HG02623 (cell line): ENCODE results near the gene MRPL21.
"Not testable (repeated sequence)": the region's sequence is repeated elsewhere in the genome, so short reads cannot be mapped to it uniquely, and the experiment has no call there.

Experiments used
- ATAC-seq: cut with Tn5 transposase; IDR thresholded peaks from one replicate; pipeline ENCODE4 v1.9.1; 2021; ENCODE audit warnings: moderate library complexity; ENCODE audit not compliant: unreplicated experiment

The MRPL21 gene

DNA sequence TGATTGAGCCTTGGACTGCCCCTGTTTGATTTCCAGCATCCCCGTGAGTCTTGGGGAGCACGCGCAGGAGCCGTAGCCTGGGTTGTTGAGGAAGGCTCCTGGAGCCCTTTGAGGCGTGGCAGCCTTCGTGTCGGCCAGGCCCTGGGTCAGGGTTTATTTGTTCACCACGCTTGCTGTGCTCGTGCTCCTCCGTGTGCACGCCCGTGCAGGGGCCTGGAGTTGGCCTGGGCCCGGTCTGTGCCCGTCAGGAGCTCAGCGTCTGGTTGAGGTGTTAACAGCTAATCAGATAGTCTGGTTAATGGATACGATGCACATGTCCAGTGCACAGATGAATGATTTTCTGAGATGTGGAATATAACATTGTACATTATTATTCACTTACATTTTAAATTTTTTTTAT, 8.1 kb upstream of the MRPL21 start:
- ATAC-seq, result no peak

DNA sequence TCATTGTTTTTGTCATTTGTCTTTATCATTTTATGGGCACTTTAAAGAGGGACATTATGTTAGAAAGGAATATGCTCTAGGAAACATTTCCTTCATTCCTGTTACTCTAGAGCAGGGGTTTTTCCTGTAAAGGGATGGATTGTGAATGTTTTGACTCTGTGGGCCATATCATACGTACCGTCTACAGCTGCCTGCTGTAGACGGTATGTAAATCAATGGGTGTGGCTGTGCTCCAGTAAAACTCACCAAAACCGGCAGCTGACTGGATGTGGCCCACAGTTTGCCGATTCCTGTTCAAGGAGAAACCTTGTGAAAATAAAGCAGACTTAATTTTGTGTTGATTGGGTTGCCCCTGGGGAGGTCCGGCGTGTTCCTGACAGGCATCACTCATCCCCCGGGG, 7.3 kb upstream of the MRPL21 start:
- ATAC-seq, result no peak

DNA sequence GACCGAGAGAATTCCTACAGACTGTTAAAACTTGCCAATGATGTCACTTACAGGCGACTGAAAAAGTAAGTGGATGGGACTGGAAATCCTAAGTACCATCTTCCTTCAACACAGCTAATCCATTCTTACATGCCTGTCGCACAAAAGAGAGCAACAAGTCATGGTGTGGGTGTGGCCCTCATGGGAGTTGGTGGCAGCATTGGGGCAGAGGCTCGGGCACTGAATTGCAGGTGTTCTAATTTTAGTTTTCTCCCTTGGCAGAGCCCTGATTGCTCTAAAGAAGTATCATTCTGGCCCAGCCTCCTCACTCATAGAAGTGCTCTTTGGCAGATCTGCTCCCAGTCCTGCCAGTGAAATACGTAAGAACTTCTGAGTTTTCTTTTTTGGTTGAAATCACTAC, 4.6 kb upstream of the MRPL21 start:
- no peak for ATAC-seq

DNA sequence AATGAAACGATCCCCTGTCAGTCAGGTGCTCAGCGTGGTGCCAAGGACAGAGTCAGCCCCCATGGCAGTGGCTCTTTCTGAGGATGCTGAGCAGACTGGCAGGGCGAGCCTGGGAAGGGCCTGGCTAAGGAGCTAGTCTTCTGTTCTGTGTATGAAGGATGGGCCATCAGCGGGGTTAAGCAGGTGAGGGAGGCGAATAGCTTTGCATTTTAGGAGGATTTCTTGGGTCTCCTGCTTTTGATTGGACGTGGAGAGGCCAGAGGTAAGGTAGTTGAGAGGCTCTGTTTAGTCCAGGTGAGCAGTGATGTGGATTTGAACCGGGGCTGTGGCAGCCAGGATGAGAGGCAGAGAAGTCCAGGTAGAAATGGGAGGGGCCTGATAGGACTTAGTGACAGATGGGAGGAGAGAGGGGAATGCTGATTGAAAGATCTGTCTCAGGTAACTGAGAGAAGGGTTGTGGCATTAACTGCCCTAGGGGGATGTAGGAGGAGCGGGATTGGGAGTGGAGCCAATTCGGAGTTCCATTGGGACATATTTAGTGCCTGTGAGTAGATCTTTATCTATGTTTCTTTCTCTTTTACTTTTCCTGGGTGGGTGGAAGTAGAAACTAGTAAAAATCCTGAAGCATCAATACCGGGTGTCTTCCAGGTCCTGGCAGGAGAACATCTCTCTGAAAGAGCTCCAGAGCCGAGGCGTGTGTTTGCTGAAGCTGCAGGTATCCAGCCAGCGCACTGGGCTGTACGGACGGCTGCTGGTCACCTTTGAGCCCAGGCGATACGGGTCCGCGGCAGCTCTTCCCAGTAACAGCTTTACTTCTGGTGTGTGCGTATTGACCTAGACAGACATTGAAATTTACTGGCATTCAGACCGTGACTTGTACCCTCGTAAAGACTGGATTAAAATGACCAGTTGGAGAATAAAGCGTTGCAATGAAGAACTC, 2.1 kb upstream of the MRPL21 start:
- ATAC-seq, result no peak

DNA sequence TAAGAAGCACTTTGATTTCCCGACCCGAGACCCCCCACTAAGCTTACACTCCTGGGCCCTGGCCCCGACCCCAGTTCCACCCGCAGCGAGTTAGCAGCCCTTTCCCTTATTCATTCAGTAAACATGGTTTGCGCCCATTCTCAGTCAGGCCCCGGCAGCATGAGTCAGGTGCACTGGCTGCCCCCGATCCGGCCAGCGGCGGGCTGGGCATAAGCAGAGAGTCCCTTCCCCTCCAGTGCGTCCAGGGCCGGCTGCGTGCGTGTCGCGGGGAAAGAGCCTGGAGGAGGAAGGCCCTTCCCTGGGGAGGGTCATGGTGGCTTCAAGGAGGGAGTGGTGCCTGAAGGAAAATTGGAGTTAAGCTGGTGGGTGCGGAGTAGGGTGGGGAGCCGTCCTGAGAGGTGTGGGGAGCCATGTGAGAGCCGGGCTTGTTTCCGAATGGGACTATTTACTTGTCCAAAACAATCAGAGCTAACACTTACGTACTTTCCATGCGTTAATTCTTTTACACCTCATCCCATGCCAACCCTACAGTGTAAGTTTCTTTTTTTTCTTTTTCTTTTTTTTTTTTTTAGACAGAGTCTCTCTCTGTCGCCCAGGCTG, 716 bp upstream of the MRPL21 start:
- no peak for ATAC-seq

GRCh38 chr11:68900835-68901381, 2.7 kb downstream of the MRPL21 start:
- no peak for ATAC-seq

GRCh38 chr11:68897441-68897840, 6.2 kb downstream of the MRPL21 start:
- no peak for ATAC-seq

GRCh38 chr11:68896171-68896959, 7.3 kb downstream of the MRPL21 start:
- no peak for ATAC-seq

DNA sequence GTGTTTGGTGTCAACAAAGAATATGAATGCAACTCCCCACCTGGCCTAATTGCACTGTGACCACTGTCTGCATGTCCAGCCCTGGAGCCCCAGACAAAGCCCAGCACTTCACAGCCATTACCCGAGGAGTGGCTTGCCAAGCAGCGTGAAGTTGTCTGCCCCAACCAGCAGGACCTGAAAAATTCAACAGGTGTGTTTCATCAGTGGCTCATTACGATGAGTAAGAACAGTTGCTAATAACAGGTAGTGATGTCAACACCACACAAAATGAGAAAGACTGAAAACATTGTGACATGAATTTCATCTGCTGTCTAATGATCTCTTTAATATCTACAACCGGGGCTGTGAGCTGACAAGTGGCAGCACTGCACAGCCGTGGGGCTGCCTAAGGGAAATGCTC, 10.3 kb downstream of the MRPL21 start:
- no peak for ATAC-seq

DNA sequence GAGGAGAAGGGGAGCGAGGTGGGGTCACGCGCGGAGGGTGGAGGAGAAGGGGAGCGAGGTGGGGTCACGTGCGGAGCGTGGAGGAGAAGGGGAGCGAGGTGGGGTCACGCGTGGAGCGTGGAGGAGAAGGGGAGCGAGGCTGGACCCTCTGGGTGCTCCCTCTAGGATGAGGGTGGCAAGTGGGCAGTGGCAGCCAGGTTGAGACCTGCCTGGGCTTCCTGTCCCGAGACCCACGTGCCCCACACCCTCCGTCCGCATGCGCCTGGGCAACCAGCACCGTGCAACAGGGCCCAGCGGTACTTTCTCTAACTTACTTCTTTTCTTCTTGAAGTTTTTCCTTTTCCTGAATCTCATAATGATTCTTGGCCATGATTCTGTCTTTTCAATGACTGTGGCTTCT, 11.1 kb downstream of the MRPL21 start:
- no peak for ATAC-seq

- no peak for ATAC-seq
Measured at GRCh38 chr11:68891351-68891948, 12.2 kb downstream of the MRPL21 start.

DNA sequence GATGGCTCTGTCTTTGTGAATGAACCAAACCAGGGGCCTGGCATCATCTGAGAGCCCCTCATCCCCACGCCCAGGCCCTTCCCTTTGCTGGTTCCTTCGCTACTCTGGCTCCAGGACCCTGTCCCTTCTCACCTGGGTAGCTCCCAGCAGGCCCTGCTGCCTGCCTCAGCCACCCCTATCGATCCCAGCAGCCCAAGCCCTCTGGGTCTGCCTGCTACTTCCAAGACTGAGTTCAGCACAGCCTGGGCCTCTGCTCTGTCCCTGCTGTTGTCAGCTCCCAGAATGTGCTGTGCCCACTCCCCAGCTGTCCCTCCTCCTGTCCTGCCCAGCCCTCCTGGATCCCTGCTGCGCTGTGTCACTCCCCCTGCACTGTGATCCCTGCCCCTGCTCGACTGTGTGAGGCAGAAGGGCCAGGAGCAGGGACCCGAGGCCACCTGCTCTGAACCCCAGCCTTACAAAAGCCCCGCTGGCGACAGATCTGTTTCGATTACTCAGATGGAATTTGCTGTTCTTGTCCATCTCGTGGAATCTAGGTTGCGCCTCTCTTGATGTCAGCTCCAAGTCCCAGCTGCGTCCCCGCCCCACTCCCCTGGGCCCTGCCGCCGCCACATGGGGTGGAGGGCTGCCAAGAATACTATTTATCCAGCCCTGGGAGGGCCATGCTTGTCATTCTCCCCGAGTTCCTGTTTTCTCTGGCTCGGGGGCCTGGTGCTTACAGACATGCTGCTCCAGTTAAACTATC, 13.0 kb downstream of the MRPL21 start:
- ATAC-seq, result no peak

DNA sequence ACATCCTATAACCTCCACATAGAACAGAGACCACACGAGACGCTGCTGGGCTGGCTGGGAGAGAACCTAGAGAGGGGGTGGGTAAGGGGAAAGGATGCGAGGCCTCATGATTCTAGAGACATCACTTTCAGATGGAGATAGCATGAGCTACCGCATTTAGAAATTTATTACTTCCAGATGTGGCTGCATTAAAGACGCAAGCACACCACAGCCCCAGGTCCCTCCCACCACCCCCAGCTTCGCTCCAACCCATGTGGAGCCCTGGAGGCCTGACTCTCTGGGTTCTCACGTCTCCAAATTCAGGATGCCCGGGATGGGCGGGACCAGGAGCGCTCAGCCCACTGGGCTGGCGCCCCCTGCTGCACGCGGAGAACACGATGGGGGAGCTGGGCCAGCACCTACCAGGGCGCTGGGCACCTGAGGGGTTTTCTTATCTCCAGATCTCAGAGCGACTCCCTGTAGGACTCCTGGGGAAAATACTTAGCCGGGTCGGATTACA, 13.6 kb downstream of the MRPL21 start:
- no peak for ATAC-seq

GRCh38 chr11:68884827-68885226, 18.8 kb downstream of the MRPL21 start:
- ATAC-seq, result not testable (repeated sequence)

DNA sequence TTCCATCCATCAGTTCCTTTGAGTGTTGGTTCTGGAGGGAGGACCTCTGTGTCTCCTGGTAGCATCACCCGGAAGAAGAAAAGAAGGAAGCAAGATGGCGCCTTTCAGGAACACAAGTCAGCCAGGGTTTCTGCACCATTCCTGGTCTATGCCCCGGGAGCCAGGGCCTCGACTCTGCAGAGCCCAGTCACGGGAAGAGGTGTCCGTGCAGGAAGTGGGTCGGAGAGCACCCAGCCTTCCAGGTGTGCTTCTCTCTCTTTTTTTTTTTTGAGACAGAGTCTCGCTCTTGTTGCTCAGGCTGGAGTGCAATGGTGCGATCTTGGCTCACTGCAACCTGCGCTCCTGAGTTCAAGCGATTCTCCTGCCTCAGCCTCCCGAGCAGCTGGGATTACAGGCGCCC, 21.2 kb downstream of the MRPL21 start:
- ATAC-seq, result no peak

DNA sequence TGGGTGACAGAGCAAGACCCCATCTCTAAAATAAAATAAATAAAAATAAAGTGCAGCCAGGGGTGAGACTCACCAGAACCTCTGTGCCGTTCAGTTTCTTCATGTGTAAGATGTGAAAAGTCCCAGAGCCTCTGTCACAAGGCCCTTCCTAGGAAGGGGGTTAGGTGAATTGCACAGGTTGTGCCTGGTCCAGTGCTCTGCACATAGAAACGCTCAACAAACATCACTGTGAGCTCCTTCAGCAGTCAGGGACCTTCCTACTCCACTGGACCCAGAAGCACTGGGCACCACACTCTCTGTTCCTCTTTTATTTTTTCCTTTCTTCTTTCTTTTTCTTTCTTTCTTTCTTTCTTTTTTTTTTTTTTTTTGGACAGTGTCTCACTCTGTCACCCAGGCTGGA, 22.3 kb downstream of the MRPL21 start:
- ATAC-seq, result no peak

DNA sequence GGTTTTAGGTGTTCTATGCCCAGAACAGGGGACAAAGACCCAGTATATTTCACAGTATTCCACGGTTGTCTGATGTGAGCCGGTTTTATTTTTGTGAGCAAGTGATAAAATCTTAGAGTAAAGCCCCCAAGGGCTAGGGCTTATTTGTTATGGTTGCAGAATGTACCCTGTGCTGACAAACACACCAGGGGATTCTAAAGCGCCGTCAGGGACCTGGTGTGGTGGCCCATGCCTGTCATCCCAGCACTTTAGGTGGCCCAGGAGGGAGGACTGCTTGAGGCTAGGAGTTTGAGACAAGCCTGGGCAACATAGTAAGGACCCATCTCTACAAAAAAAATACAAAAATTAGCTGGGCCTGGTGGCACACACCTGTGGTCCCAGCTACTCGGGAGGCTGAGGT, 22.8 kb downstream of the MRPL21 start:
- ATAC-seq, result no peak

DNA sequence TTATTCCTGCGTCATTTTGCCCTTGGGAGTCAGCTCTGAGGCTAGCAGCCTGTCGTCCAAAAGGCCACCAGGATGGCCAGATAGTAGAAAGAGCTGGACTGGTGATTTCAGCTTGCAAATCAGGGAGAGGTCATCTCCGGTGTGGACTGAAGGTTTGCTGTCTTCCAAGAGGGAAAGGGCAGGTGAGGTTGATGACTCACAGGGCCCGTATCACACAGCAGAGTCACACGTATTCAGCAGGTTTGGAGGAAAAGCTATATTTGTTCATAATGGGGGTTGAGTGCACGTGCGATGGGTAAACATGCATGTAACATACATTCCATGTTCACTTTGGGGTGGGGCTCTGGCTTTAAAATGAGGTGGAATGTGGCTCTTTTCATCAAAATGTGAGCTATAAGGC, 25.6 kb downstream of the MRPL21 start:
- ATAC-seq, result no peak

- ATAC-seq, result no peak
Measured at GRCh38 chr11:68872216-68873003, 31.2 kb downstream of the MRPL21 start.
